Cardiac muscle cell (in vitro differentiated cells and primary cell): ENCODE data around the gene SPDYE17. TPM values are rescaled to one million over a fixed set of nuclear protein-coding genes. Genes with fewer than 3 reads are reported as not detected.
"Not testable (repeated sequence)": the region's sequence is repeated elsewhere in the genome, so short reads cannot be mapped to it uniquely, and the experiment has no call there.

Experiments
- DNase-seq, 2 donors: peaks; one replicate each; pipeline versions ENCODE4 v3.0.0 to v3.0.0-alpha.2; 2010 to 2017; ENCODE audit warnings: low read depth in 1 of 2, low spot score in 1 of 2
- H3K27ac ChIP-seq: fragments of 200-600 bp; sonication (generic); 2 replicates; pipeline ENCODE4 v1.5.1; 2016
- H3K27me3 ChIP-seq: fragments of 200-600 bp; sonication (generic); 2 replicates; pipeline ENCODE4 v1.6.0; 2016; ENCODE audit warnings: control low read depth
- H3K36me3 ChIP-seq: fragments of 200-600 bp; sonication (generic); 2 replicates; pipeline ENCODE4 v1.5.1; 2016; ENCODE audit warnings: control low read depth
- H3K4me1 ChIP-seq: fragments of 200-600 bp; sonication (generic); 2 replicates; pipeline ENCODE4 v1.8.1; 2017; ENCODE audit warnings: low read depth, mild to moderate bottlenecking, mixed run types
- H3K4me3 ChIP-seq: fragments of 200-600 bp; sonication (generic); 2 replicates; pipeline ENCODE4 v1.5.1; 2016; ENCODE audit warnings: mild to moderate bottlenecking
- H3K9me3 ChIP-seq: fragments of 200-600 bp; sonication (generic); 2 replicates; pipeline ENCODE4 v1.5.1; 2017; ENCODE audit warnings: low read depth, mild to moderate bottlenecking, control low read depth
- CTCF ChIP-seq: IDR thresholded peaks from 2 replicates; pipeline ENCODE4 v1.5.1; 2012; ENCODE audit warnings: low read depth, mild to moderate bottlenecking, low read length
- polyA plus RNA-seq: library from polyadenylated mRNA; unstranded; fragments of >200 nt; fragmentation: Nextera tagmentation; extraction: Ambion mirVana; gene quantifications from 2 replicates; pipeline ENCODE4 v1.2.1, GENCODE V29; 2016
- total RNA-seq: library from RNA; depleted of rRNA; stranded (reverse); fragments of >200 nt; gene quantifications from 2 replicates; pipeline ENCODE4 v1.2.3, GENCODE V29; 2016

The SPDYE17 gene
- total and polyA plus RNA-seq, 2 experiments from 2014 or later: not detected

- Histone ChIP-seq H3K4me1 (no peaks in the 10 kb centered on the region), H3K27ac (no peak overlapping the region), H3K4me3 (no peak overlapping the region), H3K27me3 (no peaks in the 10 kb centered on the region), H3K36me3 (no peaks in the 10 kb centered on the region), H3K9me3 (no peaks in the 10 kb centered on the region)
- no peak for TF ChIP-seq CTCF
- no peak for DNase-seq
Measured at GRCh38 chr7:76997381-76998284, 34.5 kb downstream of the SPDYE17 start.

- not testable (repeated sequence) for H3K9me3 ChIP-seq, H3K4me3 ChIP-seq, H3K36me3 ChIP-seq, H3K27ac ChIP-seq, H3K4me1 ChIP-seq, DNase-seq, H3K27me3 ChIP-seq
Measured at GRCh38 chr7:76996932-76997331, 35.2 kb downstream of the SPDYE17 start.

GRCh38 chr7:76994286-76994685, 37.9 kb downstream of the SPDYE17 start:
- not testable (repeated sequence) for H3K27me3 ChIP-seq, H3K36me3 ChIP-seq, H3K4me3 ChIP-seq, H3K4me1 ChIP-seq, H3K27ac ChIP-seq, H3K9me3 ChIP-seq, DNase-seq

GRCh38 chr7:76993831-76994230, 38.3 kb downstream of the SPDYE17 start:
- H3K27ac ChIP-seq, H3K9me3 ChIP-seq: not testable (repeated sequence)

GRCh38 chr7:76992871-76993270, 39.3 kb downstream of the SPDYE17 start:
- not testable (repeated sequence) for H3K36me3 ChIP-seq, H3K9me3 ChIP-seq, H3K4me3 ChIP-seq, H3K27me3 ChIP-seq, H3K27ac ChIP-seq, DNase-seq, H3K4me1 ChIP-seq

More at GRCh38 chr7:76993831-76994230, 38.3 kb downstream of the SPDYE17 start:
- H3K36me3 ChIP-seq, H3K27me3 ChIP-seq, H3K4me1 ChIP-seq, DNase-seq, H3K4me3 ChIP-seq: not testable (repeated sequence)

GRCh38 chr7:76992204-76992603, 40.0 kb downstream of the SPDYE17 start:
- H3K27ac ChIP-seq, H3K4me3 ChIP-seq, DNase-seq, H3K9me3 ChIP-seq, H3K27me3 ChIP-seq, H3K4me1 ChIP-seq, H3K36me3 ChIP-seq: not testable (repeated sequence)

GRCh38 chr7:76990202-76990601, 42.0 kb downstream of the SPDYE17 start:
- H3K4me3 ChIP-seq, H3K9me3 ChIP-seq, DNase-seq, H3K4me1 ChIP-seq, H3K27ac ChIP-seq, H3K27me3 ChIP-seq, H3K36me3 ChIP-seq: not testable (repeated sequence)

- not testable (repeated sequence) for H3K9me3 ChIP-seq, H3K36me3 ChIP-seq, DNase-seq
Measured at GRCh38 chr7:76985924-76986717, 46.0 kb downstream of the SPDYE17 start.

GRCh38 chr7:76984784-76985136, 47.4 kb downstream of the SPDYE17 start:
- not testable (repeated sequence) for H3K4me3 ChIP-seq, DNase-seq, H3K27ac ChIP-seq, H3K4me1 ChIP-seq, H3K9me3 ChIP-seq, H3K27me3 ChIP-seq, H3K36me3 ChIP-seq

More at GRCh38 chr7:76985924-76986717, 46.0 kb downstream of the SPDYE17 start:
- H3K4me1 ChIP-seq, H3K27ac ChIP-seq, H3K4me3 ChIP-seq, H3K27me3 ChIP-seq: not testable (repeated sequence)

GRCh38 chr7:76983937-76984783, 48.0 kb downstream of the SPDYE17 start:
- not testable (repeated sequence) for H3K27ac ChIP-seq, DNase-seq

GRCh38 chr7:76983333-76983732, 48.8 kb downstream of the SPDYE17 start:
- DNase-seq, H3K27me3 ChIP-seq, H3K36me3 ChIP-seq, H3K27ac ChIP-seq, H3K4me1 ChIP-seq, H3K4me3 ChIP-seq, H3K9me3 ChIP-seq: not testable (repeated sequence)

More at GRCh38 chr7:76983937-76984783, 48.0 kb downstream of the SPDYE17 start:
- H3K4me3 ChIP-seq, H3K27me3 ChIP-seq, H3K4me1 ChIP-seq, H3K36me3 ChIP-seq, H3K9me3 ChIP-seq: not testable (repeated sequence)

- not testable (repeated sequence) for H3K4me3 ChIP-seq, DNase-seq, H3K9me3 ChIP-seq, H3K36me3 ChIP-seq, H3K4me1 ChIP-seq, H3K27ac ChIP-seq, H3K27me3 ChIP-seq
Measured at GRCh38 chr7:76982501-76982900, 49.7 kb downstream of the SPDYE17 start.
